ENCODE measurements around the gene PDX1.

DNA sequence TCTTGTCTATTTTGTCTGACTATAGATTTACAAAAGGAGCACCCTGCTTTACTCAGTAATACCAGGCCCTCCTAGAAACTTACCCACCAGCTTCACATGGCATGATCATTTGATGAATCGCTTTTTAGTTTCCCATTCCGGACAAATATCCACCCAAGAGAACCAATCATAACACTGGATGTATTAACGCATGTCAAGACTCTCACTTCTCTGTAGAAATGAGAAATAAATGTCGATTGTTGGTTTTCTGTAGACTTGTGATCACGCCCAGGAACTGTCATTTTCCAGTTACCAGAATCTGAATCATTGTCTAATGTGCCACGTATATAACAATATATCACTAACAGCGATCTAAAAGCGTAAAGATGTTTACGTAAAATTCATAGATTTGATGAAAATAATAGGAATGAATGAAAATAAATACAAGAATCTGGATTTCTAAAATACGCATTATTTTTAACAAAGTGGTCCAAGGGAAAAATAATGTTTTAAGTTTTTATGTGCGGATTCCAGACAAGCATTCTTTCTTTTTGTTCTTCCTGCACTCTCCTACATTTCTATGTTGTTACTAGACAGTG lies 35.3 kb downstream of the PDX1 start:
- TF ChIP-seq, protein P1, sequence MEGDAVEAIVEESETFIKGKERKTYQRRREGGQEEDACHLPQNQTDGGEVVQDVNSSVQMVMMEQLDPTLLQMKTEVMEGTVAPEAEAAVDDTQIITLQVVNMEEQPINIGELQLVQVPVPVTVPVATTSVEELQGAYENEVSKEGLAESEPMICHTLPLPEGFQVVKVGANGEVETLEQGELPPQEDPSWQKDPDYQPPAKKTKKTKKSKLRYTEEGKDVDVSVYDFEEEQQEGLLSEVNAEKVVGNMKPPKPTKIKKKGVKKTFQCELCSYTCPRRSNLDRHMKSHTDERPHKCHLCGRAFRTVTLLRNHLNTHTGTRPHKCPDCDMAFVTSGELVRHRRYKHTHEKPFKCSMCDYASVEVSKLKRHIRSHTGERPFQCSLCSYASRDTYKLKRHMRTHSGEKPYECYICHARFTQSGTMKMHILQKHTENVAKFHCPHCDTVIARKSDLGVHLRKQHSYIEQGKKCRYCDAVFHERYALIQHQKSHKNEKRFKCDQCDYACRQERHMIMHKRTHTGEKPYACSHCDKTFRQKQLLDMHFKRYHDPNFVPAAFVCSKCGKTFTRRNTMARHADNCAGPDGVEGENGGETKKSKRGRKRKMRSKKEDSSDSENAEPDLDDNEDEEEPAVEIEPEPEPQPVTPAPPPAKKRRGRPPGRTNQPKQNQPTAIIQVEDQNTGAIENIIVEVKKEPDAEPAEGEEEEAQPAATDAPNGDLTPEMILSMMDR (conservative IDR thresholded peaks at IDR 0.05): no peak
- TF ChIP-seq EZH2 (IDR thresholded peaks at IDR 0.05; ENCODE audit: low read depth): no peak
